Transverse colon (tissue), 4 donors: ENCODE measurements around the gene ZFX. TPM values are rescaled to one million over a fixed set of nuclear protein-coding genes. Genes with fewer than 3 reads are reported as not detected.
A peak's percentile ranks its signal among the peaks of the same experiment; 100 is the strongest.

Experiments used
- DNase-seq: peaks from one replicate; pipeline ENCODE4 v3.0.0-alpha.2; 2019
- H3K27ac ChIP-seq, 4 donors: fragments of 200-600 bp; sonication (generic); 2 replicates each; pipeline ENCODE4 v1.5.1; 2016 to 2018; ENCODE audit warnings: inconsistent platforms in 4 of 4
- H3K27me3 ChIP-seq: fragments of 200-600 bp; sonication (generic); 2 replicates; pipeline ENCODE4 v1.5.1; 2017; ENCODE audit warnings: inconsistent platforms
- H3K36me3 ChIP-seq, 4 donors: fragments of 200-600 bp; sonication (generic); 2 replicates each; pipeline ENCODE4 v1.5.1; 2017 to 2019; ENCODE audit warnings: inconsistent platforms in 4 of 4
- H3K4me1 ChIP-seq, 4 donors: fragments of 200-600 bp; sonication (generic); 2 replicates each; pipeline ENCODE4 v1.5.1; 2017 to 2020; ENCODE audit warnings: inconsistent platforms in 4 of 4
- H3K4me3 ChIP-seq, 4 donors: fragments of 200-600 bp; sonication (generic); 1 replicate in 1 of 4; 2 replicates in 3 of 4; pipeline versions ENCODE4 v1.5.1 to v1.6.1; 2017 to 2019; ENCODE audit warnings: inconsistent platforms in 4 of 4
- H3K9me3 ChIP-seq, 2 donors: fragments of 200-600 bp; sonication (generic); 2 replicates each; pipeline ENCODE4 v1.5.1; 2017 to 2019; ENCODE audit warnings: inconsistent platforms in 2 of 2
- EP300 ChIP-seq: sonication (generic); formaldehyde crosslinking; IDR thresholded peaks from one replicate; pipeline ENCODE4 v1.6.1; 2017; ENCODE audit warnings: antibody characterized with exemption, low read depth
- POLR2A ChIP-seq: fragments of 450-650 bp; IDR thresholded peaks from one replicate; pipeline ENCODE4 v1.6.1; 2016; ENCODE audit warnings: antibody characterized with exemption, mild to moderate bottlenecking, moderate library complexity
- POLR2AphosphoS5 ChIP-seq, 3 donors: sonication (generic); formaldehyde crosslinking; IDR thresholded peaks; one replicate each; pipeline ENCODE4 v1.6.1; 2016; ENCODE audit warnings: antibody characterized with exemption in 3 of 3
- WGBS, 2 donors: methylation state at CpG; one replicate each; pipeline ENCODE4 v1.1.5; 2018; ENCODE audit warnings: low coverage in 1 of 2; 5-methylcytosine and 5-hydroxymethylcytosine counted together
- in situ Hi-C, 4 donors: fragments of 200-750 bp; cut with MboI; loops; one replicate each; pipeline versions ENCODE4 v1.15.0 to v1.15.1; 2017; ENCODE audit warnings: low sequenced_read_pairs in 3 of 4, low pct_ligation_motif_present in 1 of 4, low pct_unique_long_range_greater_than_20kb in 1 of 4
- intact Hi-C: fragments of 100-400 bp; cut with DNase I; formaldehyde crosslinking; loops from one replicate; pipeline ENCODE4 v1.15.1; 2023; ENCODE audit warnings: low total_unique reads
- total RNA-seq, 4 donors: library from RNA; depleted of rRNA; stranded (reverse); fragments of >200 nt; gene quantifications; one replicate each; pipeline ENCODE4 v1.1.0, GENCODE V29; 2016
- TF ChIP-seq, protein P1 (sequence below), 5 experiments: fragments of 200-600 bp in 3 of 5; fragments of 450-650 bp in 2 of 5; sonication (generic) in 3 of 5; IDR thresholded peaks; 1 replicate in 2 of 5; 2 replicates in 3 of 5; pipeline ENCODE4 v1.5.1; 2016 to 2017; ENCODE audit warnings: antibody characterized with exemption in 5 of 5, inconsistent platforms in 3 of 5, mild to moderate bottlenecking in 2 of 5, moderate library complexity in 1 of 5

The ZFX gene
- total RNA-seq, result 10 to 100 TPM; 33.7 to 50.5 (median 47.4) TPM

DNA sequence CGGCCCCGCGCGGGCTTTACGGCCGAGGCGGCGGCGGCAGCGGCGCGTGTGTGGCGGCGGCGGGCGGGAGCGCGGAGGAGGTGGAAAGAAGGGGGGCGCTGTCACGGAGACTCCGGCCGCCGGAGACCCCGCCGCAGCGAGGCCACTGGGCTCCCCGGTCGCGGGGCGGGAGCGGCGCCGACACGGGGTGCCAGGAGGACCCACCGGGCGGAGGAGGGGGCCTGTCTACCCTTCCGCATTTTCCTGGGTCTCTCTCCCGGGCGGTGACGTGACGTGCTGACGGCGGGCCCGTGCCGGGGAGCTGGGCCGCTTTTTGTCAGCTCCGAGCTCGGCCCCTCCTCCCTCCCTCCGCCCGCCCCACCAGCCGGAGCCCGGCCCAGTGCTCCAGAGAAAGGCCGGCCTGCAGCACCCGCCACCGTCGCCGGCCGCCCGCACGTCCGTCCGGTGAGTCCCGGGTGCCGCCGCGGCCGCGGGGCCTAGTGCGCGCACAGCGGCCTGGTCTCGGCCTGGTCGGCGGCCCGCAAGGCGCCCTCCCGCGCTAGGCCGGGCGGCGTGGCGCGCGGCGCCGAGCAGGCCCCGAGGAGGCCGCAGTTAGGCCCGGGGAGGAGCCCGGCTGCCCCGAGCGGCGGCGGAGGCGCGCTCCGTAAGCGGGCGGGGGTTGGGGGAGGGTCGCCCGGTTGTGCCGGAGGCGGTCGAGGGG lies at the start of gene ZFX:
Gene ZFX, plus strand, starts transcription at position 379 of the 700 bp plus-strand sequence. CDS start 23,014 bp downstream, outside the sequence.
- no peaks in the 10 kb centered on the region for H3K36me3 ChIP-seq
- peak within 1 kb of the TSS; percentile 71 to 89 (median 74) for H3K4me3 ChIP-seq
- no peaks in the 10 kb centered on the region for H3K27me3 ChIP-seq
- intact Hi-C loops, result loop anchor here (10.0 kb wide), 1 partner anchor 95 kb away; the partner anchor contains the start of gene EIF2S3
- H3K27ac ChIP-seq, result peak within 1 kb of the TSS; percentile 97 to 99 (median 98)
- H3K9me3 ChIP-seq, result no peaks in the 10 kb centered on the region
- DNase-seq, result peak; percentile 82
- TF ChIP-seq, protein P1, sequence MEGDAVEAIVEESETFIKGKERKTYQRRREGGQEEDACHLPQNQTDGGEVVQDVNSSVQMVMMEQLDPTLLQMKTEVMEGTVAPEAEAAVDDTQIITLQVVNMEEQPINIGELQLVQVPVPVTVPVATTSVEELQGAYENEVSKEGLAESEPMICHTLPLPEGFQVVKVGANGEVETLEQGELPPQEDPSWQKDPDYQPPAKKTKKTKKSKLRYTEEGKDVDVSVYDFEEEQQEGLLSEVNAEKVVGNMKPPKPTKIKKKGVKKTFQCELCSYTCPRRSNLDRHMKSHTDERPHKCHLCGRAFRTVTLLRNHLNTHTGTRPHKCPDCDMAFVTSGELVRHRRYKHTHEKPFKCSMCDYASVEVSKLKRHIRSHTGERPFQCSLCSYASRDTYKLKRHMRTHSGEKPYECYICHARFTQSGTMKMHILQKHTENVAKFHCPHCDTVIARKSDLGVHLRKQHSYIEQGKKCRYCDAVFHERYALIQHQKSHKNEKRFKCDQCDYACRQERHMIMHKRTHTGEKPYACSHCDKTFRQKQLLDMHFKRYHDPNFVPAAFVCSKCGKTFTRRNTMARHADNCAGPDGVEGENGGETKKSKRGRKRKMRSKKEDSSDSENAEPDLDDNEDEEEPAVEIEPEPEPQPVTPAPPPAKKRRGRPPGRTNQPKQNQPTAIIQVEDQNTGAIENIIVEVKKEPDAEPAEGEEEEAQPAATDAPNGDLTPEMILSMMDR (IDR thresholded peaks at IDR 0.05), result no peak
- TF ChIP-seq POLR2A (peak; percentile 53), EP300 (no peak), POLR2AphosphoS5 (IDR thresholded peaks at IDR 0.05) (peak in 1 of 3 donors; percentile 38)
- 1% methylated on average over 28 of the region's 104 CpGs; no CpG with 5 or more reads in 1 of the 2 donors for WGBS, 2 donors
- peaks cover 22 to 59% (median 40%) of the 10 kb centered on the region in 4 donors for H3K4me1 ChIP-seq
- in situ Hi-C loops, result no loop called here

GRCh38 chrX:24100713-24101112 lies 48.8 kb upstream of the ZFX start:
- in situ Hi-C loops, result no loop called here
- H3K27ac ChIP-seq, result no peak overlapping the region
- H3K4me3 ChIP-seq, result no peak overlapping the region
- no peaks in the 10 kb centered on the region for H3K36me3 ChIP-seq
- no peaks in the 10 kb centered on the region for H3K9me3 ChIP-seq
- H3K27me3 ChIP-seq, result no peaks in the 10 kb centered on the region
- intact Hi-C loops, result no loop called here
- 65% methylated on average over 2 of the region's 2 CpGs; no CpG with 5 or more reads in 1 of the 2 donors for WGBS, 2 donors
- TF ChIP-seq EP300 (no peak), POLR2AphosphoS5 (IDR thresholded peaks at IDR 0.05) (no peak), POLR2A (no peak)
- TF ChIP-seq, protein P1 (IDR thresholded peaks at IDR 0.05), result no peak
- no peak for DNase-seq
- H3K4me1 ChIP-seq, result no peaks in the 10 kb centered on the region

- 56 to 71% methylated on average over 1 to 2 of the region's 2 CpGs for WGBS, 2 donors
- no peaks in the 10 kb centered on the region for H3K9me3 ChIP-seq
- no peaks in the 10 kb centered on the region for H3K27me3 ChIP-seq
- no peaks in the 10 kb centered on the region for H3K4me1 ChIP-seq
- in situ Hi-C loops (no loop called here), intact Hi-C loops (no loop called here)
- H3K27ac ChIP-seq, result no peak overlapping the region
- TF ChIP-seq EP300 (no peak), POLR2A (no peak), POLR2AphosphoS5 (IDR thresholded peaks at IDR 0.05) (no peak)
- TF ChIP-seq, protein P1 (IDR thresholded peaks at IDR 0.05), result no peak
- DNase-seq, result no peak
- no peaks in the 10 kb centered on the region for H3K36me3 ChIP-seq
- H3K4me3 ChIP-seq, result no peak overlapping the region
Measured at GRCh38 chrX:24110069-24110468, 39.5 kb upstream of the ZFX start.

DNA sequence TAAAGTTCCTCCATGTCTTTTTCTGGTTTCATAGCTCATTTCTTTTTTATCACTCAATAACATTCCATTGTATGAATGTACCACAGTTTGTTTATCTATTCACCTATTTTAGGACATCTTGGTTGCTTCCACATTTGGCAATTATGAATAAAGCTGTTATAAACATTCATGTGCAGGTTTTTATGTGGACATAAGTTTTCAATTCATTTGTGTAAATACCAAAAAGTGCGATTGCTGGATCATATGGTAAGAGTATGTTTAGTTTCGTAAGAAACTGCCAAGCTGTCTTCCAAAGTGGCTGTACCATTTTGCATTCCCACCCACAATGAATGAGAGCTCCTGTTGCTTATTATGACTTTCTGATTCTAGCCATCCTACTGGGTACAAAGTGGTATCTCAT lies 36.3 kb upstream of the ZFX start:
- no peaks in the 10 kb centered on the region for H3K4me1 ChIP-seq
- H3K9me3 ChIP-seq, result no peaks in the 10 kb centered on the region
- 59 to 75% methylated on average over 2 of the region's 2 CpGs for WGBS, 2 donors
- in situ Hi-C loops (no loop called here), intact Hi-C loops (no loop called here)
- H3K27me3 ChIP-seq, result no peaks in the 10 kb centered on the region
- DNase-seq, result no peak
- H3K36me3 ChIP-seq, result no peaks in the 10 kb centered on the region
- TF ChIP-seq EP300 (no peak), POLR2AphosphoS5 (IDR thresholded peaks at IDR 0.05) (no peak), POLR2A (no peak)
- TF ChIP-seq, protein P1 (IDR thresholded peaks at IDR 0.05), result no peak
- H3K4me3 ChIP-seq, result no peak overlapping the region
- H3K27ac ChIP-seq, result no peak overlapping the region
